NCI-H774 (cell line): Measurements from ENCODE around the gene SELENBP1.
"Not testable (repeated sequence)": the region's sequence is repeated elsewhere in the genome, so short reads cannot be mapped to it uniquely, and the experiment has no call there.

ENCODE experiments used
- DNase-seq: peaks from one replicate; lab custom pipeline; 2025; lab: John Stamatoyannopoulos, UW

SELENBP1 gene

GRCh38 chr1:151377150-151377884 is 4.8 kb upstream of the SELENBP1 start:
- DNase-seq, result no peak

- no peak for DNase-seq
Measured at GRCh38 chr1:151373196-151373595, 691 bp upstream of the SELENBP1 start.

- DNase-seq, result peak; percentile 77
Measured at GRCh38 chr1:151371370-151372057, 991 bp downstream of the SELENBP1 start.

- DNase-seq, result no peak
Measured at GRCh38 chr1:151370211-151370911, 2.1 kb downstream of the SELENBP1 start.

GRCh38 chr1:151369621-151370048 is 2.9 kb downstream of the SELENBP1 start:
- no peak for DNase-seq

GRCh38 chr1:151369302-151369610 is 3.2 kb downstream of the SELENBP1 start:
- DNase-seq, result no peak

GRCh38 chr1:151368393-151369301 is 3.9 kb downstream of the SELENBP1 start:
- DNase-seq, result peak; percentile 17

- no peak for DNase-seq
Measured at GRCh38 chr1:151367658-151368392, 4.7 kb downstream of the SELENBP1 start.

GRCh38 chr1:151364996-151365395 is 7.5 kb downstream of the SELENBP1 start:
- no peak for DNase-seq

- DNase-seq, result no peak
Measured at GRCh38 chr1:151362308-151363155, 10.0 kb downstream of the SELENBP1 start.

GRCh38 chr1:151361883-151362282 is 10.6 kb downstream of the SELENBP1 start:
- no peak for DNase-seq

GRCh38 chr1:151356696-151357095 is 15.8 kb downstream of the SELENBP1 start:
- DNase-seq, result no peak

GRCh38 chr1:151352021-151352718 is 20.3 kb downstream of the SELENBP1 start:
- DNase-seq, result no peak

- not testable (repeated sequence) for DNase-seq
Measured at GRCh38 chr1:151350323-151350722, 22.2 kb downstream of the SELENBP1 start.

- no peak for DNase-seq
Measured at GRCh38 chr1:151347523-151348246, 24.8 kb downstream of the SELENBP1 start.

GRCh38 chr1:151346769-151347522 is 25.6 kb downstream of the SELENBP1 start, which contains the start of gene RFX5:
RFX5 (minus strand) TSS chr1:151347252; CDS start chr1:151346320, 932 bp downstream.
- DNase-seq, result peak; percentile 97

- no peak for DNase-seq
Measured at GRCh38 chr1:151346082-151346768, 26.3 kb downstream of the SELENBP1 start.

GRCh38 chr1:151344291-151344690 is 28.2 kb downstream of the SELENBP1 start:
- no peak for DNase-seq
